ENCODE measurements around the gene CST6. TPM values are rescaled to one million over a fixed set of nuclear protein-coding genes. Genes with fewer than 3 reads are reported as not detected.

The CST6 gene
- total and polyA plus RNA-seq, 2 of the 13 experiments (the other 11 are each of a cell fraction or from before 2014, with no cell fraction given) = not detected

- TF ChIP-seq, protein P1, sequence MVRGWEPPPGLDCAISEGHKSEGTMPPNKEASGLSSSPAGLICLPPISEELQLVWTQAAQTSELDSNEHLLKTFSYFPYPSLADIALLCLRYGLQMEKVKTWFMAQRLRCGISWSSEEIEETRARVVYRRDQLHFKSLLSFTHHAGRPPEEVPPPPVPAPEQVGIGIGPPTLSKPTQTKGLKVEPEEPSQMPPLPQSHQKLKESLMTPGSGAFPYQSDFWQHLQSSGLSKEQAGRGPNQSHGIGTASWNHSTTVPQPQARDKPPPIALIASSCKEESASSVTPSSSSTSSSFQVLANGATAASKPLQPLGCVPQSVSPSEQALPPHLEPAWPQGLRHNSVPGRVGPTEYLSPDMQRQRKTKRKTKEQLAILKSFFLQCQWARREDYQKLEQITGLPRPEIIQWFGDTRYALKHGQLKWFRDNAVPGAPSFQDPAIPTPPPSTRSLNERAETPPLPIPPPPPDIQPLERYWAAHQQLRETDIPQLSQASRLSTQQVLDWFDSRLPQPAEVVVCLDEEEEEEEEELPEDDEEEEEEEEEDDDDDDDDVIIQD (CRISPR knock-in tag; IDR thresholded peaks at IDR 0.05; ENCODE audit: low read depth) = no peak
- peak; percentile 66; the same call in 1 of the 2 replicates for TF ChIP-seq ZNF44 (CRISPR knock-in tag; IDR thresholded peaks at IDR 0.05)
- peak; percentile 12; the same call in 1 of the 2 replicates for TF ChIP-seq SIX1 (CRISPR knock-in tag; IDR thresholded peaks at IDR 0.05; ENCODE audit: borderline replicate concordance)
- TF ChIP-seq ZBTB2 (CRISPR knock-in tag; IDR thresholded peaks at IDR 0.05; ENCODE audit: low read depth) = peak; percentile 68; the same call in 1 of the 2 replicates
- TF ChIP-seq ONECUT2 (CRISPR knock-in tag; IDR thresholded peaks at IDR 0.05) = 0 out of 2 replicates have a peak, but pooled peaks have one; percentile 71
- TF ChIP-seq SKIL (CRISPR knock-in tag; IDR thresholded peaks at IDR 0.05; ENCODE audit: borderline replicate concordance) = no peak
- TF ChIP-seq ZNF180 (CRISPR knock-in tag; IDR thresholded peaks at IDR 0.05; ENCODE audit: borderline replicate concordance, low read depth) = no peak
- TF ChIP-seq HNRNPK (IDR thresholded peaks at IDR 0.05; ENCODE audit: low read depth, low read length, poor library complexity, severe bottlenecking) = no peak
- TF ChIP-seq ZFP91 (CRISPR knock-in tag; IDR thresholded peaks at IDR 0.05; ENCODE audit: borderline replicate concordance) = peak; percentile 96
- TF ChIP-seq MED8 (CRISPR knock-in tag; IDR thresholded peaks at IDR 0.05; ENCODE audit: insufficient replicate concordance) = peak; percentile 45
- no peak for TF ChIP-seq LCORL (IDR thresholded peaks at IDR 0.05)
- peak; percentile 90 for TF ChIP-seq LCORL (CRISPR knock-in tag; IDR thresholded peaks at IDR 0.05)
- TF ChIP-seq RELA (CRISPR knock-in tag; IDR thresholded peaks at IDR 0.05) = peak; percentile 34; the same call in 1 of the 2 replicates
- TF ChIP-seq, protein P2, sequence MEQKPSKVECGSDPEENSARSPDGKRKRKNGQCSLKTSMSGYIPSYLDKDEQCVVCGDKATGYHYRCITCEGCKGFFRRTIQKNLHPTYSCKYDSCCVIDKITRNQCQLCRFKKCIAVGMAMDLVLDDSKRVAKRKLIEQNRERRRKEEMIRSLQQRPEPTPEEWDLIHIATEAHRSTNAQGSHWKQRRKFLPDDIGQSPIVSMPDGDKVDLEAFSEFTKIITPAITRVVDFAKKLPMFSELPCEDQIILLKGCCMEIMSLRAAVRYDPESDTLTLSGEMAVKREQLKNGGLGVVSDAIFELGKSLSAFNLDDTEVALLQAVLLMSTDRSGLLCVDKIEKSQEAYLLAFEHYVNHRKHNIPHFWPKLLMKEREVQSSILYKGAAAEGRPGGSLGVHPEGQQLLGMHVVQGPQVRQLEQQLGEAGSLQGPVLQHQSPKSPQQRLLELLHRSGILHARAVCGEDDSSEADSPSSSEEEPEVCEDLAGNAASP (CRISPR knock-in tag; IDR thresholded peaks at IDR 0.05; ENCODE audit: borderline replicate concordance) = 0 out of 2 replicates have a peak, but pooled peaks have one; percentile 45
- TF ChIP-seq ZNF337 (CRISPR knock-in tag; IDR thresholded peaks at IDR 0.05; ENCODE audit: borderline replicate concordance, low read depth) = peak; percentile 58; the same call in 1 of the 2 replicates
- TF ChIP-seq YY1 (IDR thresholded peaks at IDR 0.05; ENCODE audit: insufficient read depth, insufficient replicate concordance, low read depth, low read length) = peak; percentile 95
- TF ChIP-seq CENPT (CRISPR knock-in tag; IDR thresholded peaks at IDR 0.05; ENCODE audit: low read depth) = no peak
These were observed 40.2 kb downstream of the CST6 start, which contains the start of gene SF3B2 (continued) for GRCh38 chr11:66051766-66052663.

All from HepG2 (cell line).